Measurements from ENCODE around the gene MYOCD.

Gene MYOCD

GRCh38 chr17:12644623-12645022 lies 21.1 kb upstream of the MYOCD start:
- no peak for FAIRE-seq

DNA sequence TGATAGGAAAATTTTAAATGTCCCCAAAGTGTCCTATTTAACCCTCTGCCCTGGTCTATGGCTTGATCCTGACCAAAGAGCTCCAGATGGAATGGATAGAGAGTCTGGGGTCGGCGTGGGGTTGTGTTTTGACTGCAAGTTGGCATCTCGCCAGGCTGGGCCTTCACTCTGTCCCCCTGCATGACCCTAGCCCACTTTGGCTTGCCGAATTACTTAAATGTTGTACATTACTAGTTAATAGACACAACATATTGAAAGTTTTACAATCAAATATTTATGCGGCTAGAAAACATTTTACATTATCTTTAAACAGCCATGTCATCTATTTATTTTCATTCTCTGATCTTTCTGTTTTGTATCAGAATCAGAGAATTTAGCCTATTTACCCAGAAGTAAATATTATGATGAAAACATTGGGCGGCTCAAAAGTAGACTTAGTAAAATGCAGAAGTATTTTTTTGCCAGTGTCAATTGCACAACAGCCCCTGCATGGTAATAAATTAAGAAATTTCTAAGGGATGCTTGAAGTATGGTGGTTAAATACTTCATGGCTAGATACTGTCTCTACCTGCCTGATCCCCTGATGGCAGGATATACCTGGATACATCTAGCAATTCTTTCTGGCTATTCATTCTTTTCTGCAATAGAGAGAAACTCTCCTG lies 18.8 kb upstream of the MYOCD start:
- no peak for FAIRE-seq

GRCh38 chr17:12648498-12648897 lies 17.2 kb upstream of the MYOCD start:
- no peak for FAIRE-seq

DNA sequence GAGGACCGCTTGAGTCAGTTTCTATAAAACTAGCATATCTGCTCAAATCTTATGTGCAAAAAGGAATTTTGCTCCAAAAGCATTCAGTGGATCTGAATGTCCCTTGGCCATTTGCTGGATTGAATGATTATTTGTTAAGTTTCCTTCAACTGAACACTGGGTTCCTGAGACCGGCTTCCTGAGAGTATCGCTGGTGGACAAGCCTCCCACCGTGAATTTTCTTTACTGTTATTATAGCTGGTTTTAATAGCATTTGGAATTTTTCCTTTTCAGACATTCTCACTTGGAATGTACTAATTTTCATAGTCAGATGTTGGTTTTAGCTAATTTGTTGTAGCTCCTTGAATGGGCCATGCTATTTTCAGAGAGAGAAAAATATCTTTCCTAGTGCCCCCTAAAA lies 9.8 kb upstream of the MYOCD start:
- FAIRE-seq, result no peak

DNA sequence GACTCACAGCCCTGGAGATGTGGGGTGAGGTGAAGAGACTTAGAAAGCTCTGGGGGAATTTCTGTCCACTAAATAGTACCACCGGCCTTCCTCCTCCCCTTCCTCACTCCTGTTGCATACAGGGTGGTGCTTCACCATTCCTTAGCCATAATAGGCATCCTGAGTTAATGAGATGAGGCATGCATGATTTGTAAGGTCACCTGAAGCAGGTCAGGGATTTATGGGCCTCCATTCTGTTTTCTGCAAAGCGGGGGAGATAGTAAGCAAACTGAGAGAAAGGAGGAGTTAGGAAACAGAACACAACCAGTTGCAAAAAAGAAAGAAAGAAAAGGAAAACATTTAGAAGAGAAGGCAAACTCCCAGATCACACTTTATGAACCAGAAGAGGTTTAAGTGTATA lies 9.3 kb upstream of the MYOCD start:
- FAIRE-seq, result no peak

DNA sequence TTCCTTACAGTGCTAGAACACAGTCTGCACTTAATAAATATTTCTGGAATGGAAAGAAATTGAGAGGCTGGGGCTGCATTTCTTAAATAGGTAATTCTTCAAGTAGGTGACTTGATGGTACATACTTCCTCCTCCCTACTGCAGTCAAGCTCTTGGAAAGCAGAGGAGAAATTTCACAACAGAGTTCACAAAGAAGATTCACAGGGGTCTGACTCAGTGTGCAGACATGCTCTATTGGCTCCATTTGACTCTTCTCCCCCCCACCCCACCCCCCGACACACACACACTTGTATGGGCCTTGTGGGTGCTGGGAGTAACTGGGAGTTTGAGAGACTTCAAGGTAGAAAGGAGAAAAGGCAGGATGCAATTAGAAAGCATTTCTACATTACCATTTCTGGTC lies 6.2 kb upstream of the MYOCD start:
- no peak for FAIRE-seq

DNA sequence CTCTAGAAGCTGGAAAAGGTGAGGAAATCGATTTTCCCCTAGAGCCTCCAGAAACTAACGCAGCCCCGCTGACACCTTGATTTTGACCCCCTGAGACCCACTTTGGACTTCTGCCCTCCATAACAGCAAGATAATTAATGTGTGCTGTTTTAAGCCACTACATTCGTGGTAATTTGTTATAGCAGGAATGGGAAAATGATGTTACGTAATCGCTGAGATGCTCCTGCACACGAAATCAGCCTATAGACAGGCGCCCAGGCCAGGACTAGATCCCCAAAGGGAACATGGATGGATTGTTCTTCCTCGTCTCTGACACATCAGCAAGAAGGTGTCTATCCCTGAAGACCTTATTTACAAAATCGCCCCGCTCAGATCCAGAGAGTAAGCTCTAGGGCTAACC lies 1.4 kb upstream of the MYOCD start:
- FAIRE-seq, result no peak

GRCh38 chr17:12664894-12665262 lies 812 bp upstream of the MYOCD start:
- FAIRE-seq, result no peak

DNA sequence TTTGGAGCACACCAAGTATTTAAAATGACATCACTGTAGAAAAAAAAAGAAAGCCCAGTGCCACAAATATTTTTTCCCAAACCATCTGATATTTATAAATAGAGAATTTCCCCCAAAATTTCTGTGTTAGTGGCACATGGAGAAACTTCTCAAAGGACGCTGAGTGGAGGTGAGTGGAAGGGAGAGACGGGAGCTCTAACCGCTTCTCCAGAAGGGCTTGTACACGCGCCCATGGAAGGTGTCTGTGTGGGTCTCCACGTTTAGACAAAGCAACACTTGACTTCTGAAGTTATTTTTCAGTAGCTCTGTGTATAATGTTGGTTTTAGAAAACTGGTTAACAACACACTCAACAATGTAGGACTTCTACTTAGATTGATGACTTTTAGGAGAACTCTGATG lies 1.0 kb downstream of the MYOCD start:
- no peak for FAIRE-seq

GRCh38 chr17:12667299-12667958 lies 1.7 kb downstream of the MYOCD start:
- peak; percentile 97 for FAIRE-seq

DNA sequence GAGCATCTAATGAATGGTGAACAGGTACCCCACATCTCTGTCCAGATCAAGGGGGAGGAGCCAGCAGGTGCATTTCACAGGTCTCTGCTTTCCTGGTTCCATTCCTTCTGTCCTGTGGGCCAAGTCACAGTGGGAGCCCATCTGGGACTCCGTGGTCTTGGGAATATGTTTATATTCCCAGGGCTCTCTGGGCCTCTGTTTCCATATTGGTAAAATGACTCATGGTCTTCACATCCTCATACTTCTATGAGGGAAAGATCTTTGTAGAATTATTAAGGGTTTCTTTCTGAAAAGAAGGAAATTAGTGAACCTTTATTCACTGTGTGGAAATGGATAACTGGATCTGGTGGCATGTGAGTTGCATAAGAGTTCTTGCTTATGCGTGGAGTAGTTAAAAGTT lies 6.2 kb downstream of the MYOCD start:
- no peak for FAIRE-seq

DNA sequence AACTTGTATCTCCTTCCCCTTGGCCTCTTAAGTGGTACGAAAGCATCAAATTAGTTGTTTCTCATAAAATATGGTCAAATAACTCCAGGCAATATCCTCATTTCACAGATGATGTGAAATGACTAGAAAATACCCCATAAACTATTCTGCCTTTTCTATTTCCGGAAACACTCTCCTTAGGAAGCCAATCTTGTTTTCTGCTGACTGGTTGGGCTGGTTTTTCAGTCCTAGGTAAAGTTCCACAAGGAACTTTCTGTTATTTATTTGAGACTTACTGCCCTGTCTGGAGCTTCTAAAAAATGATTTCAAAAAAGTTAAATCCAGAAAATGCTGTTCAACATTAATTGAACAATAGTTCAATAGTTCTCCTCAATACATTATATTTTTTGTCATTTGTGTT lies 7.3 kb downstream of the MYOCD start:
- FAIRE-seq, result no peak

DNA sequence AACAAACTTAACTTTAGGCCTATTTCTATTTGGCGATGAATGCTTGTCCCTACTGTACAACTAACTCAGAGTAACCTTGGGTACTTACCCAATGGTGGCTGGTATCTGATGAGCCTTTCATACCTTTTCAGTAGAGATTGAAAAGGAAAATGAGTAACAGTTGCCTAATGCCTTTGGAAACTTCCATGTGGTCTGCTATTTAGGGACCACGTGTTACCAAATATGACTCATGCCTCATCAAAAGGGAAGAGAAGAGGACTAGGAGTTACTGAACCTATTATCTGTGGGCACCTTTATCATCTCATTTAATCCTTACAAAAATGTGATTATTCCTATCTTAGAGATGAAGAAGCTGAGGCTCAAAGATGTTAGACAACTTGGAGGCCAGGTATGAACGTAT lies 8.1 kb downstream of the MYOCD start:
- FAIRE-seq, result no peak

DNA sequence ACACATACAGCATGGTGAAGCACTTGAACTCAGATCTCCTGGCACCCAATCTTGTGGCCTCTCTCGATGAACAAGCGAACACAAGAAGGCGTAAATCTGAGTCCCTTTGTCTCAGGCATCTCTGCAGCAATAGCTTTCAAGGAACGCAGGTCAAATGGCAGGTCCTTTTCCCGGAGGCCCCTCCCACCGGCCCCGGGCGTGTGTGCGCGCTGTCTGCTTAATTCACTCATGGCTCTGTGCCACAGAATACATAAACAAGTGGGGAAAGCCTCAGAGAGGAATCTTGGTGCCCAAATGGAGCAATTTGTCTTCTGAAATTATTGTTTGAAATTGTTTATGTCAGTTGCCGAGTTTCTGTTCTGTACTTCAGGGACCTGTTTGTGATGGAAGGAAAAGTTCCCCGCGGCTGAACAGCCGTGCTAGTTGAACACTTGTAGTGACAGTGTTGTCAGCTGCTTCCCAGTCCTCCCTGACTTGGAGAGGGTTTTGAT lies 14.8 kb downstream of the MYOCD start:
- FAIRE-seq, result no peak

GRCh38 chr17:12680993-12681392 lies 15.3 kb downstream of the MYOCD start:
- FAIRE-seq, result no peak

- FAIRE-seq, result no peak
Observed at GRCh38 chr17:12683299-12683698, 17.6 kb downstream of the MYOCD start.

GRCh38 chr17:12686486-12686885 lies 20.8 kb downstream of the MYOCD start:
- no peak for FAIRE-seq

GRCh38 chr17:12688382-12688781 lies 22.7 kb downstream of the MYOCD start:
- no peak for FAIRE-seq

DNA sequence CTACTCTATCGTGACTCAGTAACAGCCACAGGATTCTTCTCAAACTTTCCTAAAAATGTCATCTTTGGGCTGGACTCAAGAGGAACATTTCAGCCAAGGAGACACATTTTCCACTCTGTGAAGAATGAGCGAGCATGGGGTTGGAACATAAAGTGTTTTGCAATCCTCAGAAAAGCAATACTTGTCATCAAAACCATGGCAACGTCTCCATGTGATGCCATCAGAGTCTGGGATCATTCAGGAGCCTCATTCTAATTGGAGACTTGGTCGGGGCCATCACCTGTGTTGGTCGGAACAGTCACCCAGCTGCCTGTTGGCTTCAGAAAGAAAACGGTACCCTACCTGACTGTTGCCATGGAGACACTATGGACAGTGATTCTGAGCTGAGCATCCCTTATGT lies 25.5 kb downstream of the MYOCD start:
- FAIRE-seq, result no peak

DNA sequence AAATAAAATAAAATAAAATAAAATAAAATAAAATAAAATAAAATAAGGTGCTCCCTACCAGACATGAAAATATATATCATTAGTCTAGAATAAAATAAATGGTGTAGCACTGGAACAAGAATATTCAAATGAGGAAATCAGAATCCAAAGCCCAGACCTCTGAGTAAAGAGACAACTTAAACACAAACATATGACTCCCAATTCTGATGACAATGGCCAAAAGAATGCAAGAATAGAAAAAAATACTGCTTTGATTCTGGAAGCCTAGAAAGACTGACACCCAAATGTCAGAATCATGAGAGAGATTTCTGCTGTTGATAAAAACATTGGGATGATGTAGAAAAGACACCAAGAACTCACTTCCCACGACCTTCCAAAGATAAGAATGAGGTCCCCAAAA lies 27.9 kb downstream of the MYOCD start:
- FAIRE-seq, result no peak

DNA sequence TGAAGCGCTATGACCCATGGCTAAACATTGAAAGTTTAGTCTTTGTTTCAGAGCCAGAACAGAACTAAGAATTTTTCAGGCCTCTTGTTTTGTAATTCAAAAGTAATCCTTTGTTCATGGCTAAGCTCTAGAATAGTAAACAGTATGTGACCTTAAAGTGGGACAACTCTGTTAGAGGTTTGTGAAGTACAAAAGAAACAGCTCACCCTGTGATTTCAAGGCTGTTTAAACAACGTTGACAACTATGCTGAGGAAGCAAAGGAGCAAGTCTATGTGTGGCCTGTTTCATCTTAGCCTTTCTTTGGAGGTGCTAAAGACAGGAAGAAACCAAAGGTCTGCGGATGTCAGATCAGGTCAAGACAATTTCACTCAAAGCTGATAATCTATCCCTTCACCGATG lies 40.4 kb downstream of the MYOCD start:
- FAIRE-seq, result no peak

DNA sequence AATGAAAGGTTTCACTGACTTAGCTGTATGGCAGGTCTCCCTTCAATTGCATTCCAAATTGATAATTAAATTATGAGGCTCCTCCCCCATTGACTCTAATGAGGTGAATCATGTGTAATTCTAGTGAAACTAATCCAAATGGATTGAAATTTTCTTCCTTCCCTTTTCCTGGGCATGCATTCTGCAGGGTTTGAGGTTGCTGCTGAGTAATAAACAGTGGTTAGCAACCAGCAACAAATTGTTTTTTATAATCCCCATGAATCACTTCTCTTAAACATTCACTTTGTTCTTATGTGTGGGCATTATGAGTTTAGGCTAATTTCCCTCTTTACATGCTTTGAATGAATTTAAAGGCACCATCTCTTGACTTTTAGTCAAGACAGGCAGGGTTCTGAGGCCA lies 43.4 kb downstream of the MYOCD start:
- no peak for FAIRE-seq

GRCh38 chr17:12712415-12712814 lies 46.7 kb downstream of the MYOCD start:
- FAIRE-seq, result no peak

- no peak for FAIRE-seq
Observed at GRCh38 chr17:12712941-12713340, 47.3 kb downstream of the MYOCD start.

GRCh38 chr17:12719948-12720347 lies 54.3 kb downstream of the MYOCD start:
- FAIRE-seq, result no peak

Measured in islet of Langerhans (tissue), 1 donor.